Stimulated activated naive CD4-positive, alpha-beta T cell (primary cell): Measurements from ENCODE around the gene GNAZ.
"Not testable (repeated sequence)": the region's sequence is repeated elsewhere in the genome, so short reads cannot be mapped to it uniquely, and the experiment has no call there.

Source experiments
- DNase-seq, 6 experiments: peaks; one replicate each; lab custom pipeline; 2025; lab: John Stamatoyannopoulos, UW

Gene GNAZ

DNA sequence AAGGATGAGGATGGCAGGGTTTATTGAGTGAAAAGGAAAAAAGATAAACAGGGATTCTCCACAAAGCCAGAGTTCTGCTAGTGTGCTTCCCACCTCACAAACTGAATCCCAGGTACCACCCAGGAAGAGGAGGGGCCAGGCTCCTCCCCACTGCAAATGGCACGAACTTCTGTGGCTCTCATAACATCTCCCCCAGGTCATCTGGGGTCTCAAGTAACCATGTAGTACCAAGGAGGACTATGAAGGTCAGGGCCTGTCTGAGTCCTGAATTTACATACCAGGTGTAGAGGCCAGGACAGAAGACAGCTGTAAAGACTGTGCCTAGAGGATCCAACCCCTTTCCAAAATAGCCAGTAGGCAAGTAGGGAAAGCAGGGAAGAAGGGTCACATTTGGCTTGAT lies 25.7 kb upstream of the GNAZ start:
- no peak for DNase-seq

DNA sequence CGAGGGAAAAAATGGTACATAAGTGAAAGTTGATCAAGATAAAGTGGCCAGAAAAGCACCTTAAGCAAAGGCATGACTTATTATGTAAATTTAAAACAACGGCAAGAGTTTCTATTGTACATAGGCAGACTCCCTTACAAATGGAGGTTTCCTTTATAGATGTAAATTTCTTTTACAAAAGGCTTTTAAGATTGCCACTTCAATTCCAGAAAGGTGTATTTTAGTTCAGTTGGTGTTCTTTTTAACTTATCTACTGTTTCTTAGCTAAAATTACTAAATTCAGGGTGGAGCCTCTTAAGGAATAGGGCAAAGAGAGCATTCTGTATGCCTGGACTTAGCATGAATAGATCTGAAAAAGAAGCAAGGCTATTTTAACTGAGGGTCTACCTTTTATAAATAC lies 24.9 kb upstream of the GNAZ start:
- no peak for DNase-seq

DNA sequence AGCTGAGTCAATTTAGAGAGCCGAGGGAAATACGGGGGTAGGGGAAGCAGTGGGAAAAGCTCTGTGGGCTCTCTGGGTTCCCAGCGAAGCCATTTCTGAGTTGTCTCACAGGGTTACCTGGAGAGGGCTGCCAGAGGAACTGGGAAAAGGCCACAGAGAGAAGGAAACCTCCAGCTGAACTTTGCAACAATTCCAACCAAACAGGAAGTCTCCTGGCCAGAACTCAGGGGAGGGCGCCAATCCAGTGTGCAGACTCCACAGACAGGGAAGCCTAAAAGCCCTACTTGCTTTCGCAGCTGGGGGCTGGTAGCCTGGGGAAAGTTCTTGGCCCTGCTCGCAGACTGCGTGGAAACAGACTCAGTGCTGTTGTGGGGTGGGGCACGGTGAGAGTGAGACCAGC lies 23.1 kb upstream of the GNAZ start:
- DNase-seq, result no peak

DNA sequence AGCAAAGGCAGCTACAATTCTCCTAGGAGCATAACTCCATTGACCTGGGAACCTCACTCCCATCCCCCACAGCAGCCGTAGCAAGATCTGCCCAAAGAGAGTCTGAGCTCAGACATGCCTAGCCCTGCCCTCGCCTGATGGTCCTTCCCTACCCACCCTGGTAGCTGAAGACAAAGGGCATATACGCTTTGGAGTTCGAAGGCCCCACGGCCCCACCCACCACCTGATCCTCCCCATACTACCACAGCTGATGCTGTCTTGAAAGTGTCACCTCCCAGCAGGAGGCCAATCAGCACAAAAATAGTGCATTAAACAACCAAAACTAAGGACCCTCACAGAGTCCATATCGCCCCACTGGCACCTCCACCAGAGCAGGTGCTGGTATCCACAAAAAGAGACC lies 22.6 kb upstream of the GNAZ start:
- DNase-seq, result no peak

DNA sequence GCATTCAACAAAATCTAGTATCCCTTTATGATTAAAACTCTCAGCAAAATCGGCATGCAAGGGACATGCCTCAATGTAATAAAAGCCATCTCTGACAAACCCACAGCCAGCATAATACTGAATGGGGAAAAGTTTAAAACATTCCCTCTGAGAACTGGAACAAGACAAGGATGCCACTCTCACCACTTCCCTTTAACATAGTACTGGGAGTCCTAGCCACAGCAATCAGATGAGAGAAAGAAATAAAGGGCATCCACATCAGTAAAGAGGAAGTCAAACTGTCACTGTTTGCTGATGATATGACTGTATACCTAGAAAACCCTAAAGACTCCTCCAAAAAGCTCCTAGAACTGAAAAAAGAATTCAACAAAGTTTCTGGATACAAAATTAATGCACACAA lies 19.8 kb upstream of the GNAZ start:
- not testable (repeated sequence) for DNase-seq

DNA sequence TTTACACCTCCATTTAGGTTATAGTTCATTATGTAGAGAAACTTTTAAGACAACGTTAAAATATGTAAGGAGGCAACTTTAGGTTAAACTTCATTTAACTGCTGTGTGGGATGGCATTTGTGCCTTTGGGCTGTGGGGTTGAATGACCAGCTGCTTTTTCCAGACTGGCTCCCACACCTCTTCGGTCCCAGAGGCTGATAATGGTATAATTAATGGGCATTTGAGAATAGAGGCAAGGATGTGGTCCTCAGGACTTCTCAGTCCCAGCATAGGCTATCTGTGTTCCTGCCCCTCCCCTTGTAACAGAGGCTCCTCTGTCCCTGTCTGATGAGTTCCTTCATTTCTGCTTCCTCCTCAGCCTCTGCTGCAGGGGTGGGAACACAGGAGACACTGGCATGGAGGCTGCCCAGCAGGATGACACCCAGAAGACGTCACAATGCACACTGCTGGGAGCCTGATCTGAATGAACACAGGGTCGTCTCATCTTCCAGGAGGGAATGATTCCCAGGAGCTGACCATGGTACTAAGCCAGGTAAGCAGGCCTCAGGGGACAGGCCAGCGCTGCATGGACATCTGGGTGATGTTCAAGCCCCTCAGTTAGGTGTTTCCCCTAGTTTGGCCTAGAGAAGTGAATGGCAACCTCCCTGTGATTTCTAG lies 17.1 kb upstream of the GNAZ start:
- DNase-seq, result no peak

DNA sequence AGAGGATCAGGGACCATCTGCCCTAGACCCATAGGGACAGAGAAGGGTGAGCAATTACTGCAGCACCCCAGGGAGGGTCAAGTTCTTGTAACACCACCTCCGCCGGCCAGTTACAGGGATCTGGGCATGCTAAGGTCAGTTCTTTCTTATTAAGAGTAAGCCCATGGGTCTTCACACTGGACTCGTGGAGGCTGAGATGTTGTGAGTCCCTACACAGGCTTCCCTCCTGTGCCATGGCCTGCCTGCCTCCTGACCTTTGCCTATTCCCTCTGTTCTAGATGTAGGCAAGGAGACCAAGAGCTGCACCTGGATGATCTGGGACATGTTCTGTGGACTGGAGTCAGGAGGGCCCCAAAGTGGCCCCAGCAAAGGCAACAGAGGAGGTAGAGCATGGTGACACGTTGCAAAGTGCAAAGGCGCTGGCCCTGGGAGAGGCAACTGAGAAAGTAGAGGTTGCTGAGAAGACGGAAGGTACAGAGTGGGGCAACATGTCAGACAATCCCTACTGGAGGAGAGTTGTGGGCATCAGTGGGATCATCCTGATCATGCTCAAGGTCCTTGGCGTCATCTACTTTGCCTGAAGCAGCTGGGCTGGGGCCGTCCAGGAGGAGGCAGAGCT lies 16.3 kb upstream of the GNAZ start:
- DNase-seq, result no peak

DNA sequence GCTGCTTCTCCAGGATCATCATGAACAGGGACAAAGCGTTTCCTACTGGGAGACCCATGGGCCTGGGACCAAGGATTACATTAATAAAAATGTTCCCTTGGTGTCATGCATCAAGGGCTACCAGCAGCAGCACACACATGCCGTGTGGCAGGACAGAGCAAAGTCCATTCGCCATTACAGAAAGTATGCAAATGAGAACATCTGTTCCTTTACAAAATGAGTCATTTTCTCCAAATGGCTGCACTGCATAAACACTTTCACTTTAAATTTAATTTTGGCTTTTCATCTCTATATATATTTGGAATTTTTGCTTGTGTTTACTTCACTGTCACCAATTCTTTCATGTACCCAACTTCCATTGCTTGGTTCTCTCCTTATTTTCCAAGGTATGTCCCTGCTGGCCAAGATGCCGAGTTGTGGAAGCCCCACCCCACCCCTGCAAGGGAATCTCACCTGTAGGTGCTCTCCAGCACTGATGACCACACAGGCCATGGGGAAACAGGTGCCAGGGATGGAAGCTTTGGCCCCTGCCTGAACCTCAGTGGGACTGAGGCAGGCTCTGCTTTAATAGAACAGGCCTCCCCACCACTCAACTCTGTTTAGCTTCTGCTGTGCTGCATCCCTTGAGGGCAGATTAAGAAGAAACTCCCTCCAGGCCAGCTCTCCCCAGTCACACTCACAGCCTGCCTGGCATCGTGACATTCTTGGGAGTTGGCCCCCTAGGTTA lies 15.6 kb upstream of the GNAZ start:
- DNase-seq, result no peak

DNA sequence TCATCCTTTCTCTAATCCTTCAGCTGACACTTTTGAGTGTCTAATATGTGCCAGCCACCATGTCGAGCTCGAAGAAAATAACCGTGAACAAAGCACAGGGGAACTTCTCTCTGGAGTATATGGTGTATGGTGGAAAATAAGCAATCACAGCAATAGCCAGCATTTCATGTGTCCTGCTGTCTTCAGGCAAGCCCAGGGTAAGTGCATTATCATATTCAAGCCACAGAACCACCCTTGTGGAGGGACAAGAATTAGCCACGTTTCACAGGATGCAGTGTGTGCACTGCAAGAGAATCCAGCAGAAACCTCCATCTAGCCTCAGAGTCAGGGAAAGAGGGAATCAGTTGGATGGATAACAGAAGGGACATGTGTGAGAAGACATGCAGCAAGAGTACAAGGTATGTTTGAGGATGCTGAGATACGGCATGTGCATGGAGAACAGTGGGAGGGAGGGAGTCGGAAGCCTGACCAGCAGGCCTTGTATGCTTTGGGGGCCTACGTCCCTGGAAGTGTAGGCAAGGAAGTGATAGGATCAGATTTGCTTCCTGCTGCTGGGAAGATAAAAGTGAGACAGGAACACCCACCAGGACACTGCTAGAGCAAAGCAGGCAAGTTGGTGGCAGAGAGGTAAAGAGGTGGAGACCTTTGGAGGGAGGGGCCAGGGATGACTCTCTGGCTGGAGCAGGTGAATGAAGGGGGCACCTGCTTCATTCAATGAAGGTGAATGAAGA lies 14.7 kb upstream of the GNAZ start:
- no peak for DNase-seq

DNA sequence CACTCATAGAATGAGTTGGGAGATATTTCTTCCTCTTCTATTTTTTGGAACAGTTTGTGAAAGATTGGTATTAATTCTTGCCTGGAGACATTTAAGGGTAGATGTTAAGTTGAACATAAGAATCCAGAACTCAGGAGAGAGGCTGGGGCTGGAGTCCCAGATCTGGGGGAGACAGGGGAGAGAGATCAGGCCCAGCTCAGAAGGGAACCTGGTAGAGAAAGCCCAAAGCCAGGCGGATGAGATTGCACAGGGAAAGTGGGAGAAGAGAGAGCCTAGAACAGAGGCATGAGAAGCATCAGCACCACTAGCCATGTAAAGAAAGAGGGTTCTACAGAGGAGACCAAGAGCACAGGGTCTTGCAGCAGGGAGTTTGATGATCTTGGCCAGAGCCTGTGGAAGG lies 13.0 kb upstream of the GNAZ start:
- DNase-seq, result no peak

DNA sequence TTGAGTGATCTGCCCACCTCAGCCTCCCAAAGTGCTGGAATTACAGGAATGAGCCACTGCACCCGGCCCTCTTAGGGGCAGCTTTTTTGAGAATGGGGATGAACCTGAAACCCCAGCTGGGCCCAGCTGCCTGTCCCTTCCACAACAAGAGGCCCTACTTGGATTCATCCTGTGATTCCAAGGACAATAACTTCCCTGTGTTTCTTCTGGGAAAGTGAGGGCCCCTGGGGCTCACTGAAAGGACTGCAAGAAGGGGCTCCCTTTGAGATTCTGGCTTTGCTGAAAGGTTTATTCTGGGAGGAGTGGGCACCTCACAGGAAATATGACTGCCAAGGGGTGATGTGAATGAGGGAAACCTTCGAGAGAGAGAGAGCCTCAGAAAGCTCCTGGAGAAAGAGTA lies 12.3 kb upstream of the GNAZ start:
- DNase-seq, result no peak

DNA sequence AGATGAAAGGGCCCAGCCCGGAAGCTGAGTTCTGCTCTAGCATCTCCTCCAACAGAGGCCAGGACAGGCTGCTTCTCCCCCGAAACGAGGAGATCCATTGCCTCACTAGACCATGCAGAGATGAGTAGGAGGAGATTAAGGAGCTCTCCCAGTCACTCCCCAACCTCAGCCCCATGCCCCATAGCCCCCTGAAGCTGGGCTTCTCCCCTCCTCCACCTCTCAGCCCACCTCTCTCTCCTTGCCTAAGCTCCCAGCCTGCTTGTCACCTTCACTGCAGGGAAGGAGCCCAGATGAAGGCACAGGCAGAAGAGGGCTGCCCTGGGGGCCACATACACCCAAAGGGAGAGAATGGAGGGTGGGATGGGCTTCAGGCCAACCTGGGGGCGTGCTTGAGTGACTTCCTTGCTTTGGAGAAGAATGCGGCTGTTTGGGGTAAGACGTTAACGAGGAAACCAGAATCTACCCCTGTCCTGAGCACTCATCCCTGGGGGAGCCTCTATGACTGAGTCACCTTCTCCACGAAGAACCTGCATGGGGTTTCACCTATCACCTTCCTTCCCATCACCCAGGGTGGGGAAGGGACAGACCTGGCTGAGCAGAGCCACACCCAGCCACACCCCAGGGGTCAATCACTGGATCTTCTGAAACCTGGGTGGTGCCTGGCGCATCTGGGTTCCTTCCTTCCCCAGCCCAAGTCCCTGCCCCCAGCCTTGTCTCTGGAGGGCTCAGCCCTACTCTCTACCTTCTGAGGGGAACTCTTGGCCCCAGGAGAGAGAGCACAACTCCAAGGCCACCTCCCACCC lies 11.6 kb upstream of the GNAZ start:
- DNase-seq, result no peak

DNA sequence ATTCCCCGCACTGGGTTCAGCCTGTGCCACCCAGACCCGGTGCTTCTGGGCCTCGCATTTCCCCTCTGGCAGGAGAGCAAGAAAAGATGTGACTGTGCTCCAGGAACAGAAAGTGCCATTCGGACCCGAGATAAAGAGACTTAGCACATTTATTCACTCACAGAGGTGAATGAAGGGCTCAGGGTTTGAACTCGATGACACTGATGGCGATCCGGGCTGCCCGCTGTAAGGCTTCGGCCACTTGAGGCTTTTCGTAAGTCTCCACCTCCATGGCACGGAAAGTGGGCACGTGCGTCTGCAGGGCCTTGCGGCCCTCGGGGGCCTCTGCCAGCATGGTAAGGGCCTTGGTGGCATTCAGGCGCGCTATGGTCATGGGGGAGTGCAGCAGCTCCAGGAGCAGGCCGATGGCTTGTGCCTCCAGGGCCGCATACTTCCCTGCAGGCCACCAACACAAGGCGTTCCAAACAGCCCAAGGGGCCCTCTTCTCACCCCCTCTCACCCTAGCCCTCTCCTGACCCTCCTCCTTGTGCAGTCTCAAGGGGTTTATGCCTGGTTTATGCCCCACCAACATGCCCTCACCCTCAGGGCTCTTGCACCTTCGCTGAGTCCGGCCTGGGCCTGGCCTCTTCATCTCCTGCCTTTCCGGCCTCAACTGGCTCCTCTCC lies 10.9 kb upstream of the GNAZ start:
- DNase-seq, result no peak

DNA sequence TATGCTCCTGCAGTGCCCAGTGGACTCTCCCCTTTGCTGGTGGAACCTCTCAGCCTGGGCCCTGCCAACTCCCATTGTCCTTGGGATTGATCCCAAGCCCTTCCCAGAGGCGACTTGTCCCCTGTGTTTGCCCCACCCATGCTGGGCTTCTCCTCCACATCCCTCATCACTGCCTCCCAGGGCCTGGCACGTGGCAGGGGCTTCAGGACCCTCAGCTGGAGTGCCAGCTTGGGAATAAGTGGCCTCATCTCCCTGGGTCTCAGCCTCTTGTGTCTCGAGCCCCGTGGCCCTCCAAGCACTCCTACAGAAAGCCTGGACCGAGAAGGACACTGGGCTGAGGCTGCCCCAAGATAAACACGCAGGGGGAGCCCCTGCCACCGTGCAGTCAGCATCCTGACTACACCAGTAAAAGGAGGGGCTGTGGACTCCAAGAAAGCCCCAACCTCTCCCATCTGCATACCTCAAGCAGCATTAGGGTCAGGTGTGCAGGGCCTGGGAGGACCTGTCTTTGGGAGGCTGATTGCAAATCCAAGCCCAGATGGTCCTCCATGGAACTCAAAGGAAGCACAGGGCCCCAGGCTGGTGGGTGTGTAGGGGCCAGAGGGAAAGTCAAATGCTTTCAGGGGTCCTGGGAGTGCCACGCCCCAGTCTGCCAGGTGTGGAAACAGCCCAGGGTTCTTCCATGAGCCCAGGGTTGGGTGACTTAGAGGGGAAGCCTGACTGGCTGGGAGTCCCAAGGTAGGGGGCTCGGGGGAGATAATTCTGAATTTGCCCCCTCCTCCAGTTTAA lies 9.5 kb upstream of the GNAZ start:
- no peak for DNase-seq

DNA sequence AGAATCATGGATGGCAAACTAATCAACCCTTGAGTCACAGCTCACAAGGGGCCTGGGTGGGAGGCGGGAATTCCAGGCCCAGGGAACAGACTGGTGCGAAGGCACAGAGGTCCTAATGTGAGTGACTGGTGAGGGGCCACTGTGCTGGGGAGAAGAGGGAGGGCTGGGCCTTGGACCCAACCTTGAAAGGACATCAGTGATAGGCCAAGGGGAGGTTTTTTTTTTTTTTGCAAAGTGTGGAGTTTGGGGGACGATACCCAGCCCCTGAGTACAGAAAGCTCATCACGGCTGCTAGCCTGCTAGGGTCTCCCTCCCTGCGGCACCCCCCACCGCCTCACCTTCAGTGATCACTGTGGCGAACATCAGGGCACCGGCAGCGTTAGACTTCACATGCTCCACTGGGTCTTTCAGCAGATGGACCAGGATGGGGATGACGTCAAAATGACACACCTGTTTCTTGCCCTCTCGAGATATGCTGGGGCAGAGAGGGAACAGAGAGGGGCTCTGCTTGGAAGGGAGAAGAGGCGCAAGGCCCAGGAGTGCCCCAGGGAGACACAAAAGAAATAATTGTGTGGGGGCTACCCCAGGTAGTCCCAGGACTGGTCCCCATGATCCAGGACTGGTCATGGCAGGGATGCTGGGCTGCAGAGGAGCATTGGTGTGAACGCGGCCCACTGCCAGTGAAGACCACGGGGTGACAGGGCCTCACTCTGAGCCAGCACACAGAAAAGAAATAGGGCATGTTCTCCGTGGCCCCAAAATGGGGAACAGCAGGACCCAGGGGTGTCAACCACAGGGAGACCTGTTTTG lies 8.6 kb upstream of the GNAZ start:
- DNase-seq, result no peak

DNA sequence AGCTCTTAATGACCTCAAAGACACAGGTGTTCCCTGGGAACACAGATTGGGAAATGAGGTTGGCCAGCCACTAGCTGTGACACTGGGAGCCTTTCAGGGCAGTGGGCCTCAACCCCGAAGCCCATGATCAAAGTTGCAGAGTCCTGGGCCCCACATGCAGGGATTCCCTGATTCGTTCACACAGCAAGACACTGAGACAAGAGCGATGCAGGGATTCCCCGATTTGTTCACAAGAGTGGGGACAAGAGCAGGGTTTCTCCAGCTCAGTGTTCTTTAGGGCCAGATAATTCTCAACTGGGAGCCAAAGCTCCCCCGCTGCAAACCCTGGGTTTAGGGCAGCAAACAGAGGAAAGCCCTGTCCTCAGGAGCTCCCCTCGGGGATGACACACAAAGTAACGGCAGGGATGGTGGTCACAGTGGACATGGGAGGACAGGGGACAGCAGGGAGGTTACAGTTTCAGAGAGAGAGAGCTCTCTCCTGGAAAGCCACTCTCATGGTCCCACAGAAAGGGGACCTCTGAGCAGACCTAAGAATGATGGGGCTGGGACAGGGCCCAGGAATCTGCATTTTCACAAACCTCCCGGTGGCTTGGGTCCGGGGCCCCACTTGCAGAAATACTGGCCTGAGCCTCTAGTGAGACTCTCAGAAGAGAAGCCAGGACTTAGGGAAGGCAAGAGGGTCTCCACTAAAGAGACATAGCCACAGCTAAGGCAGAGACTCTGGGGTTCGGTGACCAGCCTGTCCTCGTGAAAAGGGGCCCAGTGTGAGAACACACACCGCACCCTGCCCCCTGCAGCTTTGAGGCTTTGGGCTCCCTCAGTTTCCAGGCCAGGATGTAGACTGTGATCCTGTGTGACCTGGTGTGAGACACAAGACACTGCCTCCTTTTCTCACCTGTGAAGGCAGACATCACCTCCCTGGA lies 7.4 kb upstream of the GNAZ start:
- DNase-seq, result no peak

DNA sequence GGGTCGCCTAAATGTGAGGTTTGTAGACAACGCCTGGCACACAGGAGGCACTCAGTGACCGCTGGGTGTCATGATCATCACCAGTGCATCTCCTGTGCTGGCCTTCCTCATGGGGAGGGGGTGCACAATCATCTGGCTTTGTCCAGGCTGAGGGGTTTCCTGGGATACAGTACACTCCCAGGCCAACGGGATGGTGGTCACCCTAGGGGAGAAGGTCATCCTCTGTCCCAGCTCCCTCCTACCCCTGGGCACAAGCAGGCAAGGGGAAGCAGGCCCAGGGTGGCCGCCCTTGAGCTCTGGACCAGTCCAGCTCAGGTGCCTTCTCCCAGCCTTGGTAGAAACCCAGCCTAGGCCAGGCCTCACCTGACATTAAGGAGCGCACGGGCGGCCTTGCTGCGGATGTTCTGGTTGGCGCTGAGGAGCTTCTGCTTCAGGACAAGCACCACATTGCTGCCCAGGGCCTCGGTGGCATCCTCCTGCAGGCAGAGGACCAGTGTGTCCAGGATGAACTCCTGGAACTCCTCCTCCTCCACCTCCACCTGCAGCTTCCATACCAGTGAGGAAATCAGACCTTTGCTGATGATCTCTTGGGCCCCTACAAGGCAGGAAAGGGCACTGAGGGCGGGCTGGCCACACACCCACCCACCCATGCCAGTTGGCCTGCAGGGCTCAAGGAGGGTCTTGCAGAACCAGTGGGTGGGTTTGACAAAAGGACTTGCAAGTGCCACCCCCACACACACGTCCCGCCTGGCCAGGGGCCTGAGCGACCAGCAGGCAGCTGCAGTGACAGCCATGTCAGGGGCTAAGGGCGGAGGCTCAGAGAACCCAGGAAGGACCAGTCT lies 6.6 kb upstream of the GNAZ start:
- no peak for DNase-seq
